ENCODE results near the gene OTUD5. TPM values are rescaled to one million over a fixed set of nuclear protein-coding genes. Genes with fewer than 3 reads are reported as not detected.

OTUD5 gene
- total RNA-seq, 1 donor from 2014 or later = 29.1 TPM

- peak; percentile 94 for DNase-seq (ENCODE audit: low spot score)
- intact Hi-C loops (cut with DNase I) = loop anchor here (5.0 to 10.0 kb wide), 2 partner anchors 40 to 273 kb away; partner anchors contain the start of gene OTUD5
Measured at GRCh38 chrX:48917139-48918001, 40.0 kb downstream of the OTUD5 start.

GRCh38 chrX:48914593-48915493 lies 42.6 kb downstream of the OTUD5 start:
- intact Hi-C loops (cut with DNase I) = loop anchor here (5.0 to 10.0 kb wide), 3 partner anchors 42 to 270 kb away; partner anchors contain the start of gene OTUD5
- no peak for DNase-seq (ENCODE audit: low spot score)

- intact Hi-C loops (cut with DNase I) = loop anchor here (5.0 to 10.0 kb wide), 2 partner anchors 176 to 269 kb away; no protein-coding TSS in a partner anchor
- DNase-seq (ENCODE audit: low spot score) = no peak
Measured at GRCh38 chrX:48913605-48914366, 43.6 kb downstream of the OTUD5 start.

GRCh38 chrX:48911412-48912182 lies 45.8 kb downstream of the OTUD5 start, which contains the start of gene SLC35A2:
Gene SLC35A2 (minus strand): TSS chrX:48911646. CDS start chrX:48911636, 10 bp downstream.
- intact Hi-C loops (cut with DNase I) = loop anchor here (5.0 to 10.0 kb wide), 2 partner anchors 174 to 267 kb away; no protein-coding TSS in a partner anchor
- DNase-seq (ENCODE audit: low spot score) = peak; percentile 94

- DNase-seq (ENCODE audit: low spot score) = no peak
- intact Hi-C loops (cut with DNase I) = loop anchor here (5.0 to 10.0 kb wide), 2 partner anchors 174 to 266 kb away; no protein-coding TSS in a partner anchor
Measured at GRCh38 chrX:48910926-48911411, 46.4 kb downstream of the OTUD5 start.

GRCh38 chrX:48909703-48910294 lies 47.6 kb downstream of the OTUD5 start:
- intact Hi-C loops (cut with DNase I) = loop anchor here (5.0 to 10.0 kb wide), 2 partner anchors 172 to 265 kb away; no protein-coding TSS in a partner anchor
- no peak for DNase-seq (ENCODE audit: low spot score)

GRCh38 chrX:48908600-48908999 lies 48.8 kb downstream of the OTUD5 start:
- intact Hi-C loops (cut with DNase I) = no loop called here
- DNase-seq (ENCODE audit: low spot score) = no peak

- no peak for DNase-seq (ENCODE audit: low spot score)
- intact Hi-C loops (cut with DNase I) = no loop called here
Measured at GRCh38 chrX:48905090-48905790, 52.2 kb downstream of the OTUD5 start.

- no peak for DNase-seq (ENCODE audit: low spot score)
- intact Hi-C loops (cut with DNase I) = no loop called here
Measured at GRCh38 chrX:48904626-48905025, 52.8 kb downstream of the OTUD5 start.

- DNase-seq (ENCODE audit: low spot score) = no peak
- intact Hi-C loops (cut with DNase I) = no loop called here
Measured at GRCh38 chrX:48904180-48904579, 53.2 kb downstream of the OTUD5 start.

- DNase-seq (ENCODE audit: low spot score) = no peak
- intact Hi-C loops (cut with DNase I) = no loop called here
Measured at GRCh38 chrX:48903290-48903689, 54.1 kb downstream of the OTUD5 start.

GRCh38 chrX:48902776-48903175 lies 54.6 kb downstream of the OTUD5 start:
- intact Hi-C loops (cut with DNase I) = no loop called here
- no peak for DNase-seq (ENCODE audit: low spot score)

- no peak for DNase-seq (ENCODE audit: low spot score)
- intact Hi-C loops (cut with DNase I) = no loop called here
Measured at GRCh38 chrX:48902135-48902534, 55.3 kb downstream of the OTUD5 start.

GRCh38 chrX:48901069-48901468 lies 56.3 kb downstream of the OTUD5 start:
- DNase-seq (ENCODE audit: low spot score) = no peak
- intact Hi-C loops (cut with DNase I) = no loop called here

- DNase-seq (ENCODE audit: low spot score) = no peak
- intact Hi-C loops (cut with DNase I) = no loop called here
Measured at GRCh38 chrX:48899078-48899410, 58.4 kb downstream of the OTUD5 start.

- DNase-seq (ENCODE audit: low spot score) = peak; percentile 95
- intact Hi-C loops (cut with DNase I) = no loop called here
Measured at GRCh38 chrX:48897625-48898306, 59.6 kb downstream of the OTUD5 start, which contains the start of the genes PQBP1 and TIMM17B. Gene PQBP1 (plus strand): TSS chrX:48897930. CDS start chrX:48898510, 580 bp downstream. Gene TIMM17B (minus strand): TSS chrX:48897768. CDS start chrX:48897749, 19 bp downstream.

All from cardiac septum (tissue), 1 donor.